HepG2 (cell line): ENCODE data around the gene CLASP1. TPM values are rescaled to one million over a fixed set of nuclear protein-coding genes. Genes with fewer than 3 reads are reported as not detected.

Experiments
- CBFB ChIP-seq: sonication (generic); formaldehyde crosslinking; IDR thresholded peaks from 2 replicates; pipeline ENCODE4 v1.4.0; 2020; ENCODE audit warnings: missing genetic modification reagents
- CEBPB ChIP-seq: IDR thresholded peaks from 2 replicates; pipeline ENCODE4 v1.6.1; 2011; ENCODE audit warnings: low read depth, low read length, improper control_type of control experiment, borderline replicate concordance
- EHMT2 ChIP-seq: fragments of 200-600 bp; sonication (generic); IDR thresholded peaks from 2 replicates; pipeline ENCODE4 v1.7.0; 2017; ENCODE audit warnings: antibody characterized with exemption, low read depth, low read length, borderline replicate concordance
- FOSL2 ChIP-seq: sonication (generic); formaldehyde crosslinking; IDR thresholded peaks from 2 replicates; pipeline ENCODE4 v1.4.0; 2020; ENCODE audit warnings: missing genetic modification reagents
- FOXJ3 ChIP-seq: sonication (generic); formaldehyde crosslinking; IDR thresholded peaks from 2 replicates; pipeline ENCODE4 v1.4.0; 2020; ENCODE audit warnings: missing genetic modification reagents, mild to moderate bottlenecking, borderline replicate concordance
- KDM1A ChIP-seq: IDR thresholded peaks from 2 replicates; pipeline ENCODE4 v1.6.1; 2016; ENCODE audit warnings: missing compliant biosample characterization
- LCORL ChIP-seq, 2 experiments: fragments of 450-650 bp in 1 of 2; sonication (generic) in 1 of 2; formaldehyde crosslinking in 1 of 2; IDR thresholded peaks; 2 replicates each; pipeline versions ENCODE4 v1.5.0 to v1.6.1; 2017 to 2020; ENCODE audit warnings: antibody characterized with exemption in 1 of 2, missing genetic modification reagents in 1 of 2
- NBN ChIP-seq: fragments of 450-650 bp; conservative IDR thresholded peaks from 2 replicates; pipeline ENCODE4 v1.6.1; 2017
- REL ChIP-seq: sonication (generic); formaldehyde crosslinking; conservative IDR thresholded peaks from 2 replicates; pipeline ENCODE4 v1.8.0; 2022; ENCODE audit warnings: mild to moderate bottlenecking, missing genetic modification reagents, moderate library complexity
- SRSF1 ChIP-seq: fragments of 200-400 bp; formaldehyde crosslinking; optimal IDR thresholded peaks from 2 replicates; pipeline ENCODE3; 2017; ENCODE audit warnings: mild to moderate bottlenecking, low read depth, low read length, moderate library complexity
- TOPORS ChIP-seq: sonication (generic); formaldehyde crosslinking; IDR thresholded peaks from 2 replicates; pipeline ENCODE4 v1.8.0; 2023; ENCODE audit warnings: mild to moderate bottlenecking, missing genetic modification reagents
- ZFAT ChIP-seq: sonication (generic); formaldehyde crosslinking; conservative IDR thresholded peaks from 2 replicates; pipeline ENCODE4 v1.8.1; 2023; ENCODE audit warnings: missing genetic modification reagents, inconsistent platforms
- ZNF232 ChIP-seq: sonication (generic); formaldehyde crosslinking; IDR thresholded peaks from 2 replicates; pipeline ENCODE4 v1.4.0; 2020; ENCODE audit warnings: missing genetic modification reagents, borderline replicate concordance
- ZNF260 ChIP-seq: sonication (generic); formaldehyde crosslinking; IDR thresholded peaks from 2 replicates; pipeline ENCODE4 v1.4.0; 2020; ENCODE audit warnings: missing genetic modification reagents, low read depth, mild to moderate bottlenecking, borderline replicate concordance
- ZNF598 ChIP-seq: sonication (generic); formaldehyde crosslinking; IDR thresholded peaks from 2 replicates; pipeline ENCODE4 v1.5.1; 2020; ENCODE audit warnings: mild to moderate bottlenecking, missing genetic modification reagents, borderline replicate concordance
- ZNF850 ChIP-seq: sonication (generic); formaldehyde crosslinking; conservative IDR thresholded peaks from 2 replicates; pipeline ENCODE4 v1.9.0; 2021; ENCODE audit warnings: mild to moderate bottlenecking, missing genetic modification reagents
- polyA plus RNA-seq, 8 experiments: library from polyadenylated mRNA; depleted of rRNA in 3 of 8; stranded (reverse) in 7 of 8; unstranded in 1 of 8; fragments of >200 nt; fragmentation: Illumina TruSeq in 4 of 8; extraction: Trizol in 4 of 8; gene quantifications; 2 replicates each; pipeline versions ENCODE4 v1.2.1 to v1.2.3, GENCODE V29; 2011 to 2016; ENCODE audit warnings: low read depth in 4 of 8, missing spikeins in 1 of 8, mixed read lengths in 1 of 8; ENCODE audit not compliant: insufficient read depth in 1 of 8
- total RNA-seq, 5 experiments: library from RNA; depleted of rRNA; stranded (reverse); fragments of >200 nt; fragmentation: Illumina TruSeq; extraction: Trizol; gene quantifications; 2 replicates each; pipeline ENCODE4 v1.2.3, GENCODE V29; 2016; ENCODE audit warnings: low read depth in 1 of 5
- TF ChIP-seq, protein P1 (sequence below), 2 experiments: fragments of 450-650 bp in 1 of 2; sonication (generic) in 1 of 2; formaldehyde crosslinking in 1 of 2; IDR thresholded peaks; 2 replicates each; pipeline versions ENCODE4 v1.6.1 to v1.8.0; 2016 to 2022; ENCODE audit warnings: antibody characterized with exemption in 1 of 2, mild to moderate bottlenecking in 1 of 2, missing genetic modification reagents in 1 of 2
- TF ChIP-seq, protein P2 (sequence below): sonication (generic); formaldehyde crosslinking; conservative IDR thresholded peaks from 2 replicates; pipeline ENCODE4 v1.8.0; 2022; ENCODE audit warnings: mild to moderate bottlenecking, moderate library complexity, missing genetic modification reagents
- TF ChIP-seq, protein P3 (sequence below): sonication (generic); formaldehyde crosslinking; IDR thresholded peaks from 2 replicates; pipeline ENCODE4 v1.8.0; 2022; ENCODE audit warnings: mild to moderate bottlenecking, missing genetic modification reagents, moderate library complexity

The CLASP1 gene
- total and polyA plus RNA-seq, 2 of the 13 experiments (the other 11 are each of a cell fraction or from before 2014, with no cell fraction given) = 11.7 to 47.9 TPM

DNA sequence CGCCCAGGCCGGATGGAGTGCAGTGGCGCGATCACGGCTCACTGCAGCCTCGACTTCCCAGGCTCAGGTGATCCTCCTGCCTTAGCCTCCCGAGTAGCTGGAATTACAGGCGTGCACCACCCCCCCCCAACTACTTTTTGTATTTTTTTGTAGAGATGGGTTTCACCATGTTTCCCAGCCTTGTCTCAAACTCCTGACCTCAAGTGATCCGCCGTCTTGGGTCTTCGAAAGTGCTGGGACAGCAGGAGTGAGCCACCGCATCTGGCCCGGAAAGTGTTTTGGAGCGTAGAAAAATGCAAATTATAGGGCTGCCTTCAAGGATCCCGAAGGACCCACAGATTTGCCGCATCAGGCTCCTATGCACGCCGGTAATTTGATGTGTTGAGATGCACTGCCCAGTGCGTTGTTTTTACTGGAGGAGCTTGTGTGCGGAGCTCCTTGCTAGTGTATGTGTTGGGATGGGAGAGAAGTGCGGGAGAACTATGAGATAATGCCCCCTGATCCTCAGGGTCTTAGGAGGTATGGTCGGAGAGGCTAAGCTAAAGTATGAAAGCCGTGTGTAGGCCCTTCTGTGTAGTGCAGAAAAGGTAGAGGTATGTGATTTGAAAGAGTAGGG, 1.2 kb upstream of the CLASP1 start (continued):
- TF ChIP-seq SRSF1 (no peak), FOXJ3 (CRISPR knock-in tag) (no peak), CBFB (CRISPR knock-in tag) (no peak), REL (CRISPR knock-in tag) (no peak), CEBPB (no peak), KDM1A (CRISPR knock-in tag) (no peak), ZNF232 (no peak), ZNF260 (CRISPR knock-in tag) (no peak), ZNF850 (CRISPR knock-in tag) (no peak), EHMT2 (no peak), LCORL (IDR thresholded peaks at IDR 0.05) (no peak), LCORL (CRISPR knock-in tag; IDR thresholded peaks at IDR 0.05) (no peak), ZNF598 (CRISPR knock-in tag) (no peak), FOSL2 (CRISPR knock-in tag) (no peak), ZFAT (CRISPR knock-in tag) (no peak), TOPORS (CRISPR knock-in tag) (no peak), NBN (no peak)
- TF ChIP-seq, protein P1, sequence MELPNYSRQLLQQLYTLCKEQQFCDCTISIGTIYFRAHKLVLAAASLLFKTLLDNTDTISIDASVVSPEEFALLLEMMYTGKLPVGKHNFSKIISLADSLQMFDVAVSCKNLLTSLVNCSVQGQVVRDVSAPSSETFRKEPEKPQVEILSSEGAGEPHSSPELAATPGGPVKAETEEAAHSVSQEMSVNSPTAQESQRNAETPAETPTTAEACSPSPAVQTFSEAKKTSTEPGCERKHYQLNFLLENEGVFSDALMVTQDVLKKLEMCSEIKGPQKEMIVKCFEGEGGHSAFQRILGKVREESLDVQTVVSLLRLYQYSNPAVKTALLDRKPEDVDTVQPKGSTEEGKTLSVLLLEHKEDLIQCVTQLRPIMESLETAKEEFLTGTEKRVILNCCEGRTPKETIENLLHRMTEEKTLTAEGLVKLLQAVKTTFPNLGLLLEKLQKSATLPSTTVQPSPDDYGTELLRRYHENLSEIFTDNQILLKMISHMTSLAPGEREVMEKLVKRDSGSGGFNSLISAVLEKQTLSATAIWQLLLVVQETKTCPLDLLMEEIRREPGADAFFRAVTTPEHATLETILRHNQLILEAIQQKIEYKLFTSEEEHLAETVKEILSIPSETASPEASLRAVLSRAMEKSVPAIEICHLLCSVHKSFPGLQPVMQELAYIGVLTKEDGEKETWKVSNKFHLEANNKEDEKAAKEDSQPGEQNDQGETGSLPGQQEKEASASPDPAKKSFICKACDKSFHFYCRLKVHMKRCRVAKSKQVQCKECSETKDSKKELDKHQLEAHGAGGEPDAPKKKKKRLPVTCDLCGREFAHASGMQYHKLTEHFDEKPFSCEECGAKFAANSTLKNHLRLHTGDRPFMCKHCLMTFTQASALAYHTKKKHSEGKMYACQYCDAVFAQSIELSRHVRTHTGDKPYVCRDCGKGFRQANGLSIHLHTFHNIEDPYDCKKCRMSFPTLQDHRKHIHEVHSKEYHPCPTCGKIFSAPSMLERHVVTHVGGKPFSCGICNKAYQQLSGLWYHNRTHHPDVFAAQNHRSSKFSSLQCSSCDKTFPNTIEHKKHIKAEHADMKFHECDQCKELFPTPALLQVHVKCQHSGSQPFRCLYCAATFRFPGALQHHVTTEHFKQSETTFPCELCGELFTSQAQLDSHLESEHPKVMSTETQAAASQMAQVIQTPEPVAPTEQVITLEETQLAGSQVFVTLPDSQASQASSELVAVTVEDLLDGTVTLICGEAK (IDR thresholded peaks at IDR 0.05) = no peak
- TF ChIP-seq, protein P1 (CRISPR knock-in tag; IDR thresholded peaks at IDR 0.05) = no peak
- TF ChIP-seq, protein P2, sequence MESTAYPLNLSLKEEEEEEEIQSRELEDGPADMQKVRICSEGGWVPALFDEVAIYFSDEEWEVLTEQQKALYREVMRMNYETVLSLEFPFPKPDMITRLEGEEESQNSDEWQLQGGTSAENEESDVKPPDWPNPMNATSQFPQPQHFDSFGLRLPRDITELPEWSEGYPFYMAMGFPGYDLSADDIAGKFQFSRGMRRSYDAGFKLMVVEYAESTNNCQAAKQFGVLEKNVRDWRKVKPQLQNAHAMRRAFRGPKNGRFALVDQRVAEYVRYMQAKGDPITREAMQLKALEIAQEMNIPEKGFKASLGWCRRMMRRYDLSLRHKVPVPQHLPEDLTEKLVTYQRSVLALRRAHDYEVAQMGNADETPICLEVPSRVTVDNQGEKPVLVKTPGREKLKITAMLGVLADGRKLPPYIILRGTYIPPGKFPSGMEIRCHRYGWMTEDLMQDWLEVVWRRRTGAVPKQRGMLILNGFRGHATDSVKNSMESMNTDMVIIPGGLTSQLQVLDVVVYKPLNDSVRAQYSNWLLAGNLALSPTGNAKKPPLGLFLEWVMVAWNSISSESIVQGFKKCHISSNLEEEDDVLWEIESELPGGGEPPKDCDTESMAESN = no peak
- TF ChIP-seq, protein P3, sequence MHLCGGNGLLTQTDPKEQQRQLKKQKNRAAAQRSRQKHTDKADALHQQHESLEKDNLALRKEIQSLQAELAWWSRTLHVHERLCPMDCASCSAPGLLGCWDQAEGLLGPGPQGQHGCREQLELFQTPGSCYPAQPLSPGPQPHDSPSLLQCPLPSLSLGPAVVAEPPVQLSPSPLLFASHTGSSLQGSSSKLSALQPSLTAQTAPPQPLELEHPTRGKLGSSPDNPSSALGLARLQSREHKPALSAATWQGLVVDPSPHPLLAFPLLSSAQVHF (CRISPR knock-in tag) = no peak
